Measurements from ENCODE around the gene EPS8.
"Not testable (repeated sequence)": the region's sequence is repeated elsewhere in the genome, so short reads cannot be mapped to it uniquely, and the experiment has no call there.

The EPS8 gene

DNA sequence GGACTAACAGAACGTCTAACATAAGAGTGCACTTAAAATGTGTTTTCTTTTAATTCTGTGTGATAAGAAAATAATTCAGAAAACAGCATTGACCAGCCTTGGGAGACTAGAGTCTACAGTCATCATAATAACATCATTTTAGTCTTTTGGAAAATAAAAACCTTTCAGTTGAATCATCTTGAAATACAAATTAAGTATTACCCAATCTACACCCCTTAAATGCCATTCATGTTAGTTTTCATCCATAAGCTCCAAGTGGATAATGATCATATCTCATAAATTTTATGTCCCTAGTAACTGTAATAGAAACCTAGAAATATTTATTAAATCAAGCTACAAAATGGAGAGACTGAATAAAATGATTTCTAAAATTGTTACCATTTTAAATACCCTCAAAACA is 32.4 kb downstream of the EPS8 start:
- no peak for DNase-seq (ENCODE audit: low spot score)
- TF ChIP-seq CTCF (IDR thresholded peaks at IDR 0.05; ENCODE audit: extremely low read depth, missing control alignments): no peak

DNA sequence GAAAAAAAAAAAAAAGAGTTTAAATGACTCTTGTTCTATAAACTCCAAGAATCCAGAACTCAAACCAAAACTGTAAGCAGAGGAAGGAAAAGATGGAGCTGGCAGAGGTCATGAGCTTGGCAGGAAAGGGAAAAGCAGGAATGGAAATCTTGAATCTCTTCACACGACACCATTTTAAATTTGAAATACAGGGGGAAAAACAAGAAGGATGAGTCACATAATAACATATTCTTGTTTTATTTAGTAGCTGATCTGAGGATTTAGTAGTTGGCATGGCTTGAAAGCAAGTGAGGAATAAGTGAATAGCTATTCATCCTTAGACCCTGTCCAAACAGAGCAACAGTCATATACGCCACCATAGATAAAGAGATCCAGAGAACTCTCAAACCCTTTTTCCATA is 35.0 kb downstream of the EPS8 start:
- TF ChIP-seq CTCF (IDR thresholded peaks at IDR 0.05; ENCODE audit: extremely low read depth, missing control alignments): no peak
- no peak for DNase-seq (ENCODE audit: low spot score)

- no peak for TF ChIP-seq CTCF (IDR thresholded peaks at IDR 0.05; ENCODE audit: extremely low read depth, missing control alignments)
- DNase-seq (ENCODE audit: low spot score): no peak
Observed at GRCh38 chr12:15752785-15753184, 36.4 kb downstream of the EPS8 start.

DNA sequence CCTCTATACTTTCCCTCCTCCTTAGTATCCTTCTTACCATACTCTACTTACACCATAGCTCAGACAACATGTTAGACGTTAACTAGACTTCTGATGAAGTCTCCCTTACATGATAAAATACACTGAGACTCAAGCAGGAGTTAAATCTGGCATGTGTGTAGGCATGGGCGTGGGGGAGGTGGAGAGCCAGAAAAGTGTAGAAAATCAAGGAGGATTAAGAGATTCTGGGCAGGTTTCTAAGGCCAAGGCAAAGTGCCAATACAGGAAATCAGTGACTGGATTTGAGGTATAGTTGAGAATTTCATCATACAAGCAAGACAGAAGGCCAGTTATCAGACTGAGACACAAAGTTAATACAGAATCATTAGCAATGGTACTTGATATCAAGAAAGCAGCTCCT is 37.4 kb downstream of the EPS8 start:
- TF ChIP-seq CTCF (IDR thresholded peaks at IDR 0.05; ENCODE audit: extremely low read depth, missing control alignments): no peak
- no peak for DNase-seq (ENCODE audit: low spot score)

DNA sequence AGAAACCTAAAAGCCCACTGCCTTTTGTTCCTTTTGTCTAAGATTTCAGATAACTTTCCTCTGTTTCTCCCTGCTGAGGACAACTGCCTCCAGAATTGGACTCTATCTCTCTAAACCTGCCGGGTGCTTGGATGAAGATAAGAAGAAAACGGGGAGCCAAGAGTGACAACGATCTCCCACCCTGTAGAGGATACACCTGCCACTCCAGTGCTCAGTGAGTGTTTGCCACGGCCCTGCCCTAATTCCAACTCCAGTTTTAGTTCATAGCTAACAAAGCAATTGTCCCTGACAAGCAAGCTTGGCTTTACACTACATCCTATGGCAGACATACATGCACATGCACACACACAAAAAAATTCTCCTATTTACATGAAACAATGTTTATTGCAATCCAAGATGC is 39.3 kb downstream of the EPS8 start:
- DNase-seq (ENCODE audit: low spot score): no peak

DNA sequence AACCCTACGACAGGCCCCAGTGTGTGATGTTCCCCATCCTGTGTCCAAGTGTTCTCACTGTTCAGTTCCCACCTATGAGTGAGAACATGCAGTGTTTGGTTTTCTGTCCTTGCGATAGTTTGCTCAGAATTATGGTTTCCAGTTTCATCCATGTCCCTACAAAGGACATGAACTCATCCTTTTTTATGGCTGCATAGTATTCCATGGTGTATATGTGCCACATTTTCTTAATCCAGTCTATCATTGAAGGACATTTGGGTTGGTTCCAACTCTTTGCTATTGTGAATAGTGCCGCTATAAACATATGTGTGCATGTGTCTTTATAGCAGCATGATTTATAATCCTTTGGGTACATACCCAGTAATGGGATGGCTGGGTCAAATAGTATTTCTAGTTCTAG is 47.3 kb downstream of the EPS8 start:
- DNase-seq (ENCODE audit: low spot score): not testable (repeated sequence)

More for the DNA sequence above, 39.3 kb downstream of the EPS8 start:
- no peak for TF ChIP-seq CTCF (IDR thresholded peaks at IDR 0.05; ENCODE audit: extremely low read depth, missing control alignments)

- TF ChIP-seq CTCF (IDR thresholded peaks at IDR 0.05; ENCODE audit: extremely low read depth, missing control alignments): no peak
- DNase-seq (ENCODE audit: low spot score): no peak
Observed at GRCh38 chr12:15741082-15741481, 48.1 kb downstream of the EPS8 start.

DNA sequence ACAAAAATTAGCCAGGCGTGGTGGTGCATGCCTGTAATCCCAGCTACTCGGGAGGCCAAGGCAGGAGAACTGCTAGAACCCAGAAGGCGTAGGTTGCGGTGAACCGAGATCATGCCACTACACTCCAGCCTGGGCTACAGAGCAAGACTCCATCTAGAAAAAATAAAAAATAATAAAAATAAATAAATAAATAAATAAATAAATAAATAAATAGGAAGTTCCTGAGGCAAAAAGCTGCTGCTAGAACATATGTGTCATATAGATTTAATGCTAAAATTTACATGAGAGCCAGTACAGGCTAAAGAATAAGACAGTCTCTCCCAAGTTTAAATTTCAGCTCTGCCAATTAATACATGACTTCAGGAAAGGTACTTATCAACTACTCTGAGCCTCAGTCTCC is 48.8 kb downstream of the EPS8 start:
- DNase-seq (ENCODE audit: low spot score): not testable (repeated sequence)
